Hepatocyte (in vitro differentiated cells): ENCODE data around the gene CDC42EP2. TPM values are rescaled to one million over a fixed set of nuclear protein-coding genes. Genes with fewer than 3 reads are reported as not detected.

ENCODE experiments used
- DNase-seq: peaks from one replicate; pipeline ENCODE4 v3.0.0-alpha.2; 2016; ENCODE audit warnings: low spot score
- H2AFZ ChIP-seq: fragments of 200-600 bp; sonication (generic); 2 replicates; pipeline ENCODE4 v1.6.0; 2016; ENCODE audit warnings: antibody characterized with exemption, mild to moderate bottlenecking
- H3K27ac ChIP-seq: fragments of 200-600 bp; sonication (generic); 2 replicates; pipeline ENCODE4 v1.5.1; 2016; ENCODE audit warnings: mild to moderate bottlenecking
- H3K27me3 ChIP-seq: fragments of 200-600 bp; sonication (generic); 2 replicates; pipeline ENCODE4 v1.6.1; 2016
- H3K36me3 ChIP-seq: fragments of 200-600 bp; sonication (generic); replicated peaks from 2 replicates; pipeline ENCODE4 v1.5.1; 2016; ENCODE audit warnings: low read depth; ENCODE audit not compliant: insufficient read depth
- H3K4me1 ChIP-seq: fragments of 200-600 bp; sonication (generic); 2 replicates; pipeline ENCODE4 v1.5.1; 2016; ENCODE audit warnings: mild to moderate bottlenecking, moderate library complexity; ENCODE audit not compliant: insufficient read depth
- H3K4me2 ChIP-seq: fragments of 200-600 bp; sonication (generic); 2 replicates; pipeline ENCODE4 v1.6.0; 2016
- H3K4me3 ChIP-seq: fragments of 200-600 bp; sonication (generic); 2 replicates; pipeline ENCODE4 v1.5.1; 2016; ENCODE audit warnings: mild to moderate bottlenecking
- H3K79me2 ChIP-seq: fragments of 200-600 bp; sonication (generic); 2 replicates; pipeline ENCODE4 v1.6.0; 2017; ENCODE audit warnings: mild to moderate bottlenecking
- H3K9me2 ChIP-seq: fragments of 200-600 bp; sonication (generic); replicated peaks from 2 replicates; pipeline ENCODE4 v1.6.0; 2017; ENCODE audit warnings: mild to moderate bottlenecking; ENCODE audit not compliant: insufficient read depth
- H3K9me3 ChIP-seq: fragments of 200-600 bp; sonication (generic); 2 replicates; pipeline ENCODE4 v1.5.1; 2016; ENCODE audit warnings: low read depth, mild to moderate bottlenecking
- H4K20me1 ChIP-seq: fragments of 200-600 bp; sonication (generic); 2 replicates; pipeline ENCODE4 v1.6.0; 2016; ENCODE audit warnings: mild to moderate bottlenecking; ENCODE audit not compliant: insufficient read depth, poor library complexity, severe bottlenecking
- EZH2 ChIP-seq: fragments of 200-600 bp; sonication (generic); IDR thresholded peaks from 2 replicates; pipeline ENCODE4 v1.6.1; 2016; ENCODE audit warnings: antibody characterized with exemption, mild to moderate bottlenecking, borderline replicate concordance
- EZH2phosphoT487 ChIP-seq: fragments of 200-600 bp; sonication (generic); IDR thresholded peaks from one replicate; pipeline ENCODE4 v1.6.1; 2018; ENCODE audit warnings: antibody characterized with exemption, mild to moderate bottlenecking, low read depth, moderate library complexity; ENCODE audit not compliant: unreplicated experiment, severe bottlenecking
- WGBS: methylation state at CpG from one replicate; pipeline ENCODE4 v1.1.6; 2016; ENCODE audit warnings: low lambda C conversion rate; ENCODE audit errors: missing lambda C conversion rate; 5-methylcytosine and 5-hydroxymethylcytosine counted together
- polyA plus RNA-seq: library from polyadenylated mRNA; unstranded; fragments of >200 nt; fragmentation: Nextera tagmentation; extraction: Ambion mirVana; gene quantifications from 2 replicates; pipeline ENCODE4 v1.2.1, GENCODE V29; 2016
- total RNA-seq: library from RNA; depleted of rRNA; stranded (reverse); fragments of >200 nt; gene quantifications from 2 replicates; pipeline ENCODE4 v1.2.3, GENCODE V29; 2014
- TF ChIP-seq, protein P1 (sequence below): fragments of 200-600 bp; sonication (generic); IDR thresholded peaks from 2 replicates; pipeline ENCODE4 v1.5.1; 2016; ENCODE audit warnings: antibody characterized with exemption, mild to moderate bottlenecking; ENCODE audit not compliant: poor library complexity

CDC42EP2 gene
- total and polyA plus RNA-seq, 2 experiments from 2014 or later: 21.7 to 35.0 TPM

DNA sequence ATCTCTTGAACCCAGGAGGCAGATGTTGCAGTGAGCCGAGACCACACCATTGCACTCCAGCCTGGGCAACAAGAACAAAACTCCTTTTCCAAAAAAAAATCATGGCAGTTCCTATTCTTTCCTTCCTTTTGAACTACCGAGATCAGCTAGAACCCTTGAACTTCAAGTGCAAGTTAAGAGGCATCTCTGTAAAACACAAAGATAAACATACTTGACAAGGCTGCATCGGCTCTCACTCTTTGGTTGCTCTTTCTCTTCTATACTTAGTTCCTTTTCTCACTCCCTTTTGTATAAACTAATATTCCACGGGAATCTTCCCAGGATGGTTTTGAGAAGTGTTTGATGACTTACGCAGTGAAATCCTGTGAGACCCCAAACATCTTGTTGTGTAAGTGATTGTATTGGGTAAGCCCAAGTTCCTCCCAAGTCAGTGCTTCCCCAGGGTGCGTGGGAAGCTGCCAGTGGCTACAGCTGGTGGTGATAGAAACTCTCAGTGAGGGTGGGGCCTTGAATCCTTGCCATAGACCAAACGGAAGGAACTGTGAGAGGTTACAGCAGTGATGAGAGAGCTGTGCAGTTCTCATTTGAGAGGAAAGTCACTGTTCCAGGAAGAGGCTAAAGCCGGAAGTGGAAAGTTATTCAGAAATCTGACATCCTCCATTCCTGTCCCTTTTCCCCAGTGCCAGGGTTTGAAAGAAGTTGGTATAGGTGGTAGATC, 24.1 kb upstream of the CDC42EP2 start:
- H4K20me1 ChIP-seq: no peaks in the 10 kb centered on the region
- TF ChIP-seq EZH2: no peak
- TF ChIP-seq, protein P1, sequence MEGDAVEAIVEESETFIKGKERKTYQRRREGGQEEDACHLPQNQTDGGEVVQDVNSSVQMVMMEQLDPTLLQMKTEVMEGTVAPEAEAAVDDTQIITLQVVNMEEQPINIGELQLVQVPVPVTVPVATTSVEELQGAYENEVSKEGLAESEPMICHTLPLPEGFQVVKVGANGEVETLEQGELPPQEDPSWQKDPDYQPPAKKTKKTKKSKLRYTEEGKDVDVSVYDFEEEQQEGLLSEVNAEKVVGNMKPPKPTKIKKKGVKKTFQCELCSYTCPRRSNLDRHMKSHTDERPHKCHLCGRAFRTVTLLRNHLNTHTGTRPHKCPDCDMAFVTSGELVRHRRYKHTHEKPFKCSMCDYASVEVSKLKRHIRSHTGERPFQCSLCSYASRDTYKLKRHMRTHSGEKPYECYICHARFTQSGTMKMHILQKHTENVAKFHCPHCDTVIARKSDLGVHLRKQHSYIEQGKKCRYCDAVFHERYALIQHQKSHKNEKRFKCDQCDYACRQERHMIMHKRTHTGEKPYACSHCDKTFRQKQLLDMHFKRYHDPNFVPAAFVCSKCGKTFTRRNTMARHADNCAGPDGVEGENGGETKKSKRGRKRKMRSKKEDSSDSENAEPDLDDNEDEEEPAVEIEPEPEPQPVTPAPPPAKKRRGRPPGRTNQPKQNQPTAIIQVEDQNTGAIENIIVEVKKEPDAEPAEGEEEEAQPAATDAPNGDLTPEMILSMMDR: no peak
- no peak for TF ChIP-seq EZH2phosphoT487
- no peaks in the 10 kb centered on the region for H3K9me2 ChIP-seq
- no peak overlapping the region for H3K4me3 ChIP-seq
- no peaks in the 10 kb centered on the region for H3K79me2 ChIP-seq
- H2AFZ ChIP-seq: no peak overlapping the region
- no peaks in the 10 kb centered on the region for H3K36me3 ChIP-seq
- no peaks in the 10 kb centered on the region for H3K9me3 ChIP-seq
- WGBS: 68% methylated on average over 8 of the region's 8 CpGs
- no peaks in the 10 kb centered on the region for H3K27me3 ChIP-seq
- DNase-seq: peak; percentile 68
- peak overlapping the region; percentile 73 for H3K4me2 ChIP-seq
- peaks cover 25% of the 10 kb centered on the region for H3K4me1 ChIP-seq
- peak overlapping the region; percentile 96 for H3K27ac ChIP-seq

DNA sequence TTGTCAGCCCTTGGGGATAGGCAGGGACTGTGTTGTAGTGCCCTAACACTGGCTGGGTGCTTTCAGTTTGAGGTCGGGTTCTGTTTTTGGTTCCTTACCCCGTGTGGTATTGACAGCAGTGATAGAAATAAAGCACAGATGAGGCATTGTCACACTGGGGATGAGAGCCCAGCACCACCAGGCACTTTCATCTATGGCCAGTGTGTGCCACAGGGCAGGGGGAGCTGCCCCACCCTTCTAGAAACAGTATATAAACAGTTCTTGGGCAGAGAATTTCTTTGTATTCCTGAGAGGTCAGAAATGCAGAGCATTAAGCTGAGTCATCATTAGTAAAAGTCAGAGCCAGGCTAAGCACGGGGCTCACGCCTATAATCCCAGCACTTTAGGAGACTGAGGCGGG, 23.1 kb upstream of the CDC42EP2 start:
- H3K4me2 ChIP-seq: peak overlapping the region; percentile 73
- no peaks in the 10 kb centered on the region for H3K79me2 ChIP-seq
- H3K36me3 ChIP-seq: no peaks in the 10 kb centered on the region
- H3K9me3 ChIP-seq: no peaks in the 10 kb centered on the region
- peaks cover 31% of the 10 kb centered on the region for H3K4me1 ChIP-seq
- DNase-seq: peak; percentile 47
- H2AFZ ChIP-seq: no peak overlapping the region
- TF ChIP-seq, protein P1: no peak
- TF ChIP-seq EZH2phosphoT487 (no peak), EZH2 (no peak)
- WGBS: 49% methylated on average over 5 of the region's 5 CpGs
- no peaks in the 10 kb centered on the region for H4K20me1 ChIP-seq
- H3K27me3 ChIP-seq: no peaks in the 10 kb centered on the region
- H3K9me2 ChIP-seq: no peaks in the 10 kb centered on the region
- H3K27ac ChIP-seq: peak overlapping the region; percentile 96
- H3K4me3 ChIP-seq: no peak overlapping the region

DNA sequence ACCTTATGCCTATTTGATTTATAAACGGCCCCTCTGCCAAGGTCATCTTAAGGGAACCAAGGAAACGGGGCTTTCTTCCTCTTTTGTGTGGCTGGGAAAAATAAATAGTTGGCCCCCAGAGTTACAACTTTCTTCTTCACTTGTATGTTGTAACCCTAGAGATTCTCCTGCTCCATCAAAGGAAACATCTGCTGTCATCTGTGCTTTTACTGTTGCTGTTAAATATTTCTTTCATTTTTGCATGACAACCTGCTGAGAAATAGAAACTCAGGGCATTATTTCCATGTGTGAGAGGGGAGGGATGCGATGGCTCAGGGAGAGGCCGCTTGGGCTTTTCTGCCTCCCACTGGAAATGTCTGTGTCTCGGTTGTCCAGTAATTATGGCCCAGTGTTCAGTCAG, 21.8 kb upstream of the CDC42EP2 start:
- Histone ChIP-seq H3K4me1 (peaks cover 32% of the 10 kb centered on the region), H2AFZ (no peak overlapping the region), H3K9me2 (no peaks in the 10 kb centered on the region), H4K20me1 (no peaks in the 10 kb centered on the region), H3K9me3 (no peaks in the 10 kb centered on the region), H3K79me2 (no peaks in the 10 kb centered on the region), H3K4me3 (no peak overlapping the region), H3K36me3 (no peaks in the 10 kb centered on the region), H3K4me2 (peak overlapping the region; percentile 73), H3K27ac (peak overlapping the region; percentile 96), H3K27me3 (no peaks in the 10 kb centered on the region)
- TF ChIP-seq, protein P1: no peak
- TF ChIP-seq EZH2 (no peak), EZH2phosphoT487 (no peak)
- no peak for DNase-seq
- WGBS: 88% methylated on average over 5 of the region's 5 CpGs
